NCI-H2171 treated with DMSO at 0.1 percent for 48 hours (cell line): Measurements from ENCODE around the gene USP15.
"Not testable (repeated sequence)": the region's sequence is repeated elsewhere in the genome, so short reads cannot be mapped to it uniquely, and the experiment has no call there.

ENCODE experiments used
- DNase-seq: peaks from one replicate; lab custom pipeline; 2025; lab: John Stamatoyannopoulos, UW

Gene USP15

DNA sequence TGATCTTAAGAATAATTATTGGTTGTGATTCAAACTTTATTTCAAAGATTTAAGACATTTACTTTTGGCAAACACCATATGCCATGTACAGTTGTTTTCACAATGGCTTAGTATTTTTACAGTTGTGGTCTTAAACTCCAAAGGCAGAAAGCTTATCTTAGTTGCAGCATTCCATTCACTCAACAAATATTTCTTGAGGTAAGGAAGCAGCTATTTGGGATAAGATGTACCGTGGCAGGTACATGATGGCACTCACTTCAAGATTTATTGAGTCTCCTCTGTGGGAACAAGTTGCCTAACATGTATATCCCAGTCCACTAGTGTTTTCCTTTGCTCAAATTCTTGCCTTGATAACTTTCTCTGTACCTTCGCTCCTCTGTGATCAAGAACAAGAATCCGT, 198.4 kb downstream of the USP15 start:
- DNase-seq: no peak

DNA sequence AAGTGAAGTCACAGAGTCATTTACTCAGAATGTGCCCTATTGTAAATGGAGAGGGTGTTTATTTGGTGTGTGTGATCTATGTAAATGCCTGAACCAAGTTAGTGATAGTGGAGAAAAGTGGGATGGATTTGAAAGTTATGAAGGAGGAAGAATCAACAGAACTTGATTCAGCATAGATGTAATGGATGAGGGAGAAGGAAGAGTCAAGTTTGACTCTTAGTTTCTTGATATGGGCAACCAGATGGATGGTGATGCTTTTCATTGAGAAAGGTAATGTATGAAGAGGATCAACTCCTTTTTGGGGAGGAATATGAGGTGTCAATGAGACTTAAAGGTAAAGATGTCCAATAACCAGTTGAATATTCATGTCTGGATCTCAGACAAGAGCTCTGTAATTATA, 199.8 kb downstream of the USP15 start:
- no peak for DNase-seq

DNA sequence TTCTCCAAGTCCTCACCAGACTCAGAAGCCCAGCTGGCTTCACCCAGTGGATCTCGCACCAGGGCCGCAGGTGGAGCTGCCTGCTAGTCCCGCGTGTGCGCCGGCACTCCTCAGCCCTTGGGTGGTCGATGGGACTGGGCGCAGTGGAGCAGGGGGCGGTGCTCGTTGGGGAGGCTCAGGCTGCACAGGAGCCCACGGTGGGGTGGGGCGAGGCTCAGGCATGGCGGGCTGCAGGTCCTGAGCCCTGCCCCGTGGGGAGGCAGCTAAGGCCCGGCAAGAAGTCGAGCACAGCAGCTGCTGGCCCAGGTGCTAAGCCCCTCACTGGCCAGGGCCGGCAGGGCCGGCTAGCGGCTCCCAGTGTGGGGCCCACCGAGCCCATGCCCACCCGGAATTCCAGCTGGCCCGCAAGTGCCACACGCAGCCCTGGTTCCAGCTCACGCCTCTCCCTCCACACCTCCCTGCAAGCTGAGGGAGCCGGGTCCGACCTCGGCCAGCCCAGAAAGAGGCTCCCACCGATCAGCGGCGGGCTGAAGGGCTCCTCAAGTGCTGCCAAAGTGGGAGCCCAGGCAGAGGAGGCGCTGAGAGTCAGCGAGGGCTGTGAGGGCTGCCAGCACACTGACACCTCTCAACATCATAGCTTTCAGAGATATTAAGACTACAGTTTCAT, 201.1 kb downstream of the USP15 start:
- DNase-seq: not testable (repeated sequence)

DNA sequence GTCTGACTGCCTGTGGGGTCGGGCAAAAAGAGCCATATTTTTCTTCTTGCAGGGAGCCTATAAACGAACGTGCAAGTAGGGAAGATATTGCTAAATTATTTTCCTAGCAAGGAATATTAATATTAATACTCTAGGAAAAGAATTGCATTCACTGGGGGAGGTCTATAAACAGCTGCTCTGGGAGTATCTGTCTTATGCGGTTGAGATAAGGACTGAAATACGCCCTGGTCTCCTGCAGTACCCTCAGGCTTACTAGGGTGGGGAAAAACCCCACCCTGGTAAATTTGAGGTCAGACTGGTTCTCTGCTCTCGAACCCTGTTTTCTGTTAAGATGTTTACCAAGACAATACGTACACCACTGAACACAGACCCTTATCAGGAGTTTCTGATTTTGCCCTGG, 203.0 kb downstream of the USP15 start:
- not testable (repeated sequence) for DNase-seq
